Neuronal stem cell (in vitro differentiated cells): Measurements from ENCODE around the gene SLC22A23.
"Not testable (repeated sequence)": the region's sequence is repeated elsewhere in the genome, so short reads cannot be mapped to it uniquely, and the experiment has no call there.

ENCODE experiments used
- DNase-seq: peaks from one replicate; pipeline ENCODE4 v3.0.0-alpha.2; 2013; ENCODE audit warnings: low spot score
- H2AFZ ChIP-seq: one replicate; pipeline ENCODE4 v1.6.1; 2013; ENCODE audit warnings: mild to moderate bottlenecking, low read length, inconsistent platforms
- H2AK5ac ChIP-seq: 2 replicates; pipeline ENCODE4 v1.6.1; 2013; ENCODE audit warnings: low read depth, mild to moderate bottlenecking, inconsistent platforms, low read length, moderate library complexity, mixed read lengths
- H2BK120ac ChIP-seq: 2 replicates; pipeline ENCODE4 v1.6.1; 2013; ENCODE audit warnings: low read depth, mild to moderate bottlenecking, inconsistent platforms, low read length, moderate library complexity, mixed read lengths
- H2BK12ac ChIP-seq: one replicate; pipeline ENCODE4 v1.6.1; 2013; ENCODE audit warnings: low read length, inconsistent platforms
- H2BK15ac ChIP-seq: 2 replicates; pipeline ENCODE4 v1.6.1; 2013; ENCODE audit warnings: mild to moderate bottlenecking, low read length, inconsistent platforms, mixed read lengths
- H2BK5ac ChIP-seq: one replicate; pipeline ENCODE4 v1.6.1; 2013; ENCODE audit warnings: inconsistent platforms, mild to moderate bottlenecking, low read length, moderate library complexity
- H3K14ac ChIP-seq: one replicate; pipeline ENCODE4 v1.6.1; 2013; ENCODE audit warnings: low read length, inconsistent platforms
- H3K18ac ChIP-seq: 2 replicates; pipeline ENCODE4 v1.6.1; 2013; ENCODE audit warnings: low read length, inconsistent platforms
- H3K23ac ChIP-seq: 2 replicates; pipeline ENCODE4 v1.6.1; 2013; ENCODE audit warnings: low read depth, mild to moderate bottlenecking, mixed read lengths, low read length, inconsistent platforms; ENCODE audit not compliant: poor library complexity
- H3K27ac ChIP-seq: replicated peaks from 3 replicates; pipeline ENCODE4 v1.5.1; 2013; ENCODE audit warnings: low read length, inconsistent platforms
- H3K27me3 ChIP-seq, 3 experiments: 2 replicates each; pipeline ENCODE4 v1.6.1; 2013; ENCODE audit warnings: low read length in 3 of 3, mild to moderate bottlenecking in 2 of 3, inconsistent platforms in 1 of 3, low read depth in 1 of 3, mixed read lengths in 1 of 3, moderate library complexity in 1 of 3; ENCODE audit not compliant: control insufficient read depth in 3 of 3, insufficient read depth in 3 of 3
- H3K36me3 ChIP-seq, 2 donors: replicated peaks in 1 of 2; 2 replicates each; pipeline ENCODE4 v1.6.1; 2013; ENCODE audit warnings: low read length in 2 of 2; ENCODE audit not compliant: control insufficient read depth in 2 of 2, insufficient read depth in 2 of 2
- H3K4ac ChIP-seq: 2 replicates; pipeline ENCODE4 v1.6.1; 2013; ENCODE audit warnings: inconsistent platforms, mild to moderate bottlenecking, low read length, moderate library complexity
- H3K4me1 ChIP-seq, 2 donors: 1 replicate in 1 of 2; 2 replicates in 1 of 2; pipeline ENCODE4 v1.6.1; 2013; ENCODE audit warnings: low read length in 2 of 2, low read depth in 1 of 2; ENCODE audit not compliant: control insufficient read depth in 2 of 2, insufficient read depth in 1 of 2
- H3K4me2 ChIP-seq: one replicate; pipeline ENCODE4 v1.6.1; 2013; ENCODE audit warnings: mild to moderate bottlenecking, low read length, inconsistent platforms; ENCODE audit not compliant: insufficient read depth, poor library complexity, severe bottlenecking
- H3K4me3 ChIP-seq, 2 donors: 2 replicates each; pipeline ENCODE4 v1.5.1; 2013; ENCODE audit warnings: low read length in 2 of 2, mild to moderate bottlenecking in 2 of 2, inconsistent platforms in 1 of 2, moderate library complexity in 1 of 2
- H3K79me1 ChIP-seq: one replicate; pipeline ENCODE4 v1.6.1; 2013; ENCODE audit warnings: low read depth, mild to moderate bottlenecking, inconsistent platforms, low read length, moderate library complexity
- H3K9ac ChIP-seq: one replicate; pipeline ENCODE4 v1.6.1; 2013; ENCODE audit warnings: mild to moderate bottlenecking, low read depth, low read length, inconsistent platforms; ENCODE audit not compliant: poor library complexity
- H3K9me3 ChIP-seq, 2 donors: replicated peaks in 1 of 2; 2 replicates each; pipeline versions ENCODE3 to v1.6.1; 2013; ENCODE audit warnings: low read length in 2 of 2, mild to moderate bottlenecking in 2 of 2, inconsistent platforms in 1 of 2, low read depth in 1 of 2, mixed read lengths in 1 of 2, moderate library complexity in 1 of 2; ENCODE audit not compliant: control insufficient read depth in 2 of 2, insufficient read depth in 1 of 2
- H4K8ac ChIP-seq: one replicate; pipeline ENCODE4 v1.6.1; 2013; ENCODE audit warnings: low read depth, mild to moderate bottlenecking, inconsistent platforms, low read length, moderate library complexity
- H4K91ac ChIP-seq: one replicate; pipeline ENCODE4 v1.6.1; 2013; ENCODE audit warnings: low read length, low read depth, mild to moderate bottlenecking, inconsistent platforms; ENCODE audit not compliant: poor library complexity
- WGBS, 2 donors: extraction: QIAGEN DNeasy Blood & Tissue Kit; methylation state at CpG; one replicate each; pipeline ENCODE4 v1.1.7; 2013; ENCODE audit warnings: missing lambda C conversion rate in 2 of 2, mixed read lengths in 1 of 2; ENCODE audit not compliant: insufficient read length in 2 of 2, insufficient replicate concordance in 1 of 2; ENCODE audit errors: extremely low coverage in 2 of 2; 5-methylcytosine and 5-hydroxymethylcytosine counted together

Gene SLC22A23

GRCh38 chr6:3380344-3381232, 76.3 kb downstream of the SLC22A23 start:
- H3K9me3 ChIP-seq, result no peaks in the 10 kb centered on the region
- no peak overlapping the region for H3K14ac ChIP-seq
- no peak overlapping the region for H3K4me2 ChIP-seq
- no peak overlapping the region for H4K8ac ChIP-seq
- H2BK120ac ChIP-seq, result no peak overlapping the region
- no peaks in the 10 kb centered on the region for H3K36me3 ChIP-seq
- no peak overlapping the region for H3K23ac ChIP-seq
- H2AK5ac ChIP-seq, result no peak overlapping the region
- H3K79me1 ChIP-seq, result no peaks in the 10 kb centered on the region
- peak overlapping the region; percentile 27 for H4K91ac ChIP-seq
- no peak overlapping the region for H3K4ac ChIP-seq
- H3K4me1 ChIP-seq, result peaks cover 10 to 21% of the 10 kb centered on the region in 2 donors
- H2BK5ac ChIP-seq, result no peak overlapping the region
- no peaks in the 10 kb centered on the region for H3K27me3 ChIP-seq
- no peak for DNase-seq
- H2BK12ac ChIP-seq, result no peak overlapping the region
- H3K18ac ChIP-seq, result no peak overlapping the region
- WGBS, 2 donors, result no CpG with 5 or more reads among the region's 11 CpGs
- no peak overlapping the region for H2AFZ ChIP-seq
- no peak overlapping the region for H2BK15ac ChIP-seq
- no peak overlapping the region for H3K9ac ChIP-seq
- no peak overlapping the region for H3K4me3 ChIP-seq
- no peak overlapping the region for H3K27ac ChIP-seq

GRCh38 chr6:3379482-3380060, 77.3 kb downstream of the SLC22A23 start:
- Histone ChIP-seq H2BK120ac (no peak overlapping the region), H3K9me3 (no peaks in the 10 kb centered on the region), H2AFZ (no peak overlapping the region), H4K91ac (no peak overlapping the region), H3K4ac (no peak overlapping the region), H4K8ac (no peak overlapping the region), H2AK5ac (no peak overlapping the region), H3K36me3 (no peaks in the 10 kb centered on the region), H3K18ac (no peak overlapping the region), H3K9ac (no peak overlapping the region), H3K79me1 (no peaks in the 10 kb centered on the region), H2BK15ac (no peak overlapping the region), H2BK12ac (no peak overlapping the region), H3K4me3 (no peak overlapping the region), H3K14ac (no peak overlapping the region), H3K23ac (no peak overlapping the region), H3K4me2 (no peak overlapping the region), H3K27me3 (no peaks in the 10 kb centered on the region), H3K27ac (no peak overlapping the region), H3K4me1 (peaks cover 10 to 21% of the 10 kb centered on the region in 2 donors), H2BK5ac (no peak overlapping the region)
- WGBS, 2 donors, result no CpG with 5 or more reads among the region's 10 CpGs
- DNase-seq, result no peak

GRCh38 chr6:3378808-3379207, 78.0 kb downstream of the SLC22A23 start:
- not testable (repeated sequence) for H3K36me3 ChIP-seq, H2BK12ac ChIP-seq, H4K91ac ChIP-seq, H3K4me3 ChIP-seq, H2BK5ac ChIP-seq, H3K14ac ChIP-seq, H2AK5ac ChIP-seq, H3K18ac ChIP-seq, H2BK15ac ChIP-seq, H3K4ac ChIP-seq, DNase-seq, H2BK120ac ChIP-seq, H3K9me3 ChIP-seq, H3K9ac ChIP-seq, H3K79me1 ChIP-seq, H2AFZ ChIP-seq, H4K8ac ChIP-seq, H3K23ac ChIP-seq, H3K4me2 ChIP-seq, H3K27ac ChIP-seq, H3K27me3 ChIP-seq
- WGBS, 2 donors, result no CpG with 5 or more reads among the region's 4 CpGs
- peaks cover 10 to 21% of the 10 kb centered on the region in 2 donors for H3K4me1 ChIP-seq

GRCh38 chr6:3378398-3378782, 78.5 kb downstream of the SLC22A23 start:
- not testable (repeated sequence) for H3K36me3 ChIP-seq, H2AK5ac ChIP-seq, H3K27me3 ChIP-seq, H4K91ac ChIP-seq, H3K4me2 ChIP-seq, H2BK5ac ChIP-seq, H2AFZ ChIP-seq, H3K4ac ChIP-seq, H3K9me3 ChIP-seq, H2BK12ac ChIP-seq, H3K18ac ChIP-seq, H3K4me3 ChIP-seq, H4K8ac ChIP-seq, H3K79me1 ChIP-seq, H2BK120ac ChIP-seq, DNase-seq, H2BK15ac ChIP-seq, H3K27ac ChIP-seq, H3K23ac ChIP-seq, H3K9ac ChIP-seq, H3K14ac ChIP-seq
- peaks cover 11 to 21% of the 10 kb centered on the region in 2 donors for H3K4me1 ChIP-seq
- no CpG with 5 or more reads among the region's 6 CpGs for WGBS, 2 donors
